Kidney epithelial cell (primary cell): ENCODE measurements around the gene HOXA10. TPM values are rescaled to one million over a fixed set of nuclear protein-coding genes. Genes with fewer than 3 reads are reported as not detected.
A peak's percentile ranks its signal among the peaks of the same experiment; 100 is the strongest.

ENCODE experiments used
- DNase-seq: peaks from one replicate; pipeline ENCODE4 v3.0.0-alpha.2; 2010; ENCODE audit warnings: low read depth
- H3K27me3 ChIP-seq: 2 replicates; pipeline ENCODE4 v1.6.0; 2011; ENCODE audit warnings: low read length; ENCODE audit not compliant: control insufficient read depth, insufficient read depth
- H3K36me3 ChIP-seq: 2 replicates; pipeline ENCODE4 v1.5.1; 2011; ENCODE audit warnings: low read length; ENCODE audit not compliant: control insufficient read depth, insufficient read depth
- H3K4me3 ChIP-seq: 2 replicates; pipeline ENCODE4 v1.5.1; 2011; ENCODE audit warnings: low read depth, mild to moderate bottlenecking, control low read depth, low read length
- CTCF ChIP-seq: IDR thresholded peaks from 2 replicates; pipeline ENCODE4 v1.5.1; 2011; ENCODE audit warnings: mild to moderate bottlenecking, moderate library complexity, low read length, control low read depth, inconsistent platforms; ENCODE audit not compliant: insufficient read depth, poor library complexity, severe bottlenecking
- total RNA-seq: library from RNA; depleted of rRNA; stranded (reverse); fragments of >200 nt; gene quantifications from 2 replicates; pipeline ENCODE4 v1.2.3, GENCODE V29; 2015

HOXA10 gene
- 29.1 and 30.9 TPM in 2 replicates for total RNA-seq

GRCh38 chr7:27173956-27174873 lies at the start of gene HOXA10:
HOXA10 (minus strand) TSS chr7:27174320; CDS start chr7:27174306, 14 bp downstream.
- Histone ChIP-seq H3K36me3 (peaks cover 1% of the 10 kb centered on the region), H3K27me3 (no peaks in the 10 kb centered on the region), H3K4me3 (peak within 1 kb of the TSS; percentile 72)
- no peak for TF ChIP-seq CTCF
- DNase-seq = no peak

GRCh38 chr7:27221201-27221797 lies 47.2 kb upstream of the HOXA10 start:
- no peak overlapping the region for H3K4me3 ChIP-seq
- peaks cover 68% of the 10 kb centered on the region for H3K27me3 ChIP-seq
- no peaks in the 10 kb centered on the region for H3K36me3 ChIP-seq
- no peak for DNase-seq
- no peak for TF ChIP-seq CTCF

- DNase-seq = no peak
- Histone ChIP-seq H3K4me3 (no peak overlapping the region), H3K36me3 (no peaks in the 10 kb centered on the region), H3K27me3 (peaks cover 68% of the 10 kb centered on the region)
- TF ChIP-seq CTCF = no peak
Observed at GRCh38 chr7:27220440-27220955, 46.4 kb upstream of the HOXA10 start.

- peaks cover 68% of the 10 kb centered on the region for H3K27me3 ChIP-seq
- no peak for DNase-seq
- H3K36me3 ChIP-seq = no peaks in the 10 kb centered on the region
- TF ChIP-seq CTCF = no peak
- H3K4me3 ChIP-seq = no peak overlapping the region
Observed at GRCh38 chr7:27219821-27220220, 45.7 kb upstream of the HOXA10 start.

- H3K4me3 ChIP-seq = no peak overlapping the region
- no peak for DNase-seq
- peaks cover 75% of the 10 kb centered on the region for H3K27me3 ChIP-seq
- TF ChIP-seq CTCF = no peak
- H3K36me3 ChIP-seq = no peaks in the 10 kb centered on the region
Observed at GRCh38 chr7:27217951-27218350, 43.8 kb upstream of the HOXA10 start.
